ENCODE results near the gene ANXA1.

DNA sequence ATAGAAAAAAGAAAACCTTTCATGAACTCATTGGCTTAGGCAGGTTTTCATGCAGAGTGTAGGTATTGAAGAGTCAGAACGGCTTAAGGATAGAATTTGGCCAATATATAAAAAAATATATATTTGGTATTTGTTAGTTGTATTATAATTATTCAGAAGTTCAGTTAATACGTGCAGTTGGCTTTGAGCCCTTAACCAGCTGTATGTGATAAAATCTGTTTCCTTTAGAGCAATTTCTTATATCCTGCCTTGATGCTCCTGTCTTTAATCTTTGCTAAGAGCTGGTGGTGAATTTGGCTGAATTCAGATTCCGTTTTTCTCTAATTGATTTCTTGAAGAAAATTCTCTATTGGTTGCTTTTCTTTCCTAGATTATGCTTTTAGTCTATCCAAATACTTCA, 3.7 kb downstream of the ANXA1 start:
- TF ChIP-seq, protein P1, sequence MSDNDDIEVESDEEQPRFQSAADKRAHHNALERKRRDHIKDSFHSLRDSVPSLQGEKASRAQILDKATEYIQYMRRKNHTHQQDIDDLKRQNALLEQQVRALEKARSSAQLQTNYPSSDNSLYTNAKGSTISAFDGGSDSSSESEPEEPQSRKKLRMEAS (IDR thresholded peaks at IDR 0.05) = no peak
- TF ChIP-seq, protein P2, sequence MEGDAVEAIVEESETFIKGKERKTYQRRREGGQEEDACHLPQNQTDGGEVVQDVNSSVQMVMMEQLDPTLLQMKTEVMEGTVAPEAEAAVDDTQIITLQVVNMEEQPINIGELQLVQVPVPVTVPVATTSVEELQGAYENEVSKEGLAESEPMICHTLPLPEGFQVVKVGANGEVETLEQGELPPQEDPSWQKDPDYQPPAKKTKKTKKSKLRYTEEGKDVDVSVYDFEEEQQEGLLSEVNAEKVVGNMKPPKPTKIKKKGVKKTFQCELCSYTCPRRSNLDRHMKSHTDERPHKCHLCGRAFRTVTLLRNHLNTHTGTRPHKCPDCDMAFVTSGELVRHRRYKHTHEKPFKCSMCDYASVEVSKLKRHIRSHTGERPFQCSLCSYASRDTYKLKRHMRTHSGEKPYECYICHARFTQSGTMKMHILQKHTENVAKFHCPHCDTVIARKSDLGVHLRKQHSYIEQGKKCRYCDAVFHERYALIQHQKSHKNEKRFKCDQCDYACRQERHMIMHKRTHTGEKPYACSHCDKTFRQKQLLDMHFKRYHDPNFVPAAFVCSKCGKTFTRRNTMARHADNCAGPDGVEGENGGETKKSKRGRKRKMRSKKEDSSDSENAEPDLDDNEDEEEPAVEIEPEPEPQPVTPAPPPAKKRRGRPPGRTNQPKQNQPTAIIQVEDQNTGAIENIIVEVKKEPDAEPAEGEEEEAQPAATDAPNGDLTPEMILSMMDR (IDR thresholded peaks at IDR 0.05 in 2 of 3, conservative IDR thresholded peaks at IDR 0.05 in 1 of 3; ENCODE audit: borderline replicate concordance in 1 of 3, insufficient read depth in 1 of 3, low read depth in 2 of 3, low read length in 2 of 3) = no peak
- TF ChIP-seq POLR2AphosphoS5 (IDR thresholded peaks at IDR 0.05; ENCODE audit: low read depth, low read length) = no peak; the same call in 1 of the 2 replicates
- no peak for TF ChIP-seq ZNF274 (IDR thresholded peaks at IDR 0.05; ENCODE audit: low read depth, low read length)
- no peak for TF ChIP-seq POLR2A (IDR thresholded peaks at IDR 0.05; ENCODE audit: borderline replicate concordance, extremely low read depth, insufficient read depth, insufficient read length)
- TF ChIP-seq FOSL1 (IDR thresholded peaks at IDR 0.05; ENCODE audit: low read depth) = no peak
